ENCODE data around the gene C2orf80.
"Not testable (repeated sequence)": the region's sequence is repeated elsewhere in the genome, so short reads cannot be mapped to it uniquely, and the experiment has no call there.

C2orf80 gene

DNA sequence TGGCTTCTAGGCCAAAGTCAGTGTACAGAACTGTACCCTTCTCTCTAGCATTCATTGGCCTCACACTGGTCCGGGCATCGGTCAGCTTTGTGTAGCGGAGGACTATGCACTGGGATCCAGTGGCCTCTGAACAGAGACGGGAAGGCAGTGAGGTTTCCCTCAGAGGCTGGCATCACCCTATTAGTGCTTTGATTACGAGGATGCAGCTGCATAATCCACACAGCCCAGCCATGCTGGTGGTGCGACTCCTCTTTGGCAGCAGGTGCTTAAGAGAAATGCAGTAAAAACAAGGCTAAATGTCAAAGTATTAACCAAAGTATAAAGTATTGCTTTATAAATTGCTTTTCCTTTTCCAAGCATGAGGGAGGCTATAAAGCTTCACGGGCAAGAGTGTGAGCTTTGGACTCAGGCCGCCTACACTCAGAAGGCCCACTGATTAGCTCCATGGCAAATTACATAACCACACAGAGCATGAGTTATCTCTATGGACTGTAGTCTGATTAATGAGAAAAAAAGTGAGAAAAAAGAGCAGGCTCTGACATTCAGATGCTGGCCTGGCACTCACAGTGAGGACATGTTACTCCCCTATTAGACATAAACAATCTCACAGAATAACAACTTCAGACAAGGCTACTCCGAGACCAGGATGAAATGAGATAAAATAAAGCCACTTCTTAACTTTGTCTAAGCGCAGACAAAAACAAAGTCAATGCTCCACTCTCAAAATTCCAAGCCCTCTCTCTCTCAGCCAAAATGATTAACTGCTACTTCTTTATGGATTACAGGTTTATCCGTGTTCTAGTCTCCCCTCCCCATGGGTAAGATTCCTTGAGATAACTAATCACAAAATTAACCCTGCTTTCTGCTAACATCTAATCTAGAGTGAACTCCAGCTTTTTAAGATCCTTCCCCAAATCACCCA is 53.8 kb downstream of the C2orf80 start:
- no peak for DNase-seq (ENCODE audit: low read depth in 2 of 2)

- no peak for DNase-seq (ENCODE audit: low read depth in 2 of 2)
These were observed 54.8 kb downstream of the C2orf80 start for GRCh38 chr2:208134928-208135586.

GRCh38 chr2:208130712-208131110 is 59.1 kb downstream of the C2orf80 start:
- no peak for DNase-seq (ENCODE audit: low read depth in 2 of 2)

GRCh38 chr2:208129744-208130711 is 59.8 kb downstream of the C2orf80 start, which contains the start of gene CRYGC:
CRYGC (minus strand) TSS chr2:208129828; CDS start chr2:208129792, 36 bp downstream.
- DNase-seq (ENCODE audit: low read depth in 2 of 2) = no peak

- no peak for DNase-seq (ENCODE audit: low read depth in 2 of 2)
These were observed 61.7 kb downstream of the C2orf80 start for GRCh38 chr2:208128136-208128535.

DNA sequence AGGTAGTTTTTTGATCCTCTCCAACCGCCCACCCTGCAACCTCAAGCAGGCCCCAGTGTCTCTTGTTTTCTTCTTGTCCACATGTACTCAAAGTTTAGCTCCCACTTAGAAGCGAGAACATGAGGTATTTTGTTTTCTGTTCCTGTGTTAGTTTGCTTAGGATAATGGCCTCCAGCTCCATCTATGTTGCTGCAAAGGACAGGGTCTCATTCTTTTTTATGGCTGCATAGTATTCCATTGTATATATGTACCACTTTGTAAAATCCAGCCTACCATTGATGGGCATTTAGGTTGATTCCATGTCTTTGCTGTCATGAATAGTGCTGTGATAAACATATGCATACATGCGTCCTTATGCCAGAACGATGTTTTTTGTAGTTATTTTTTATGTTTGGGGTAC is 62.7 kb downstream of the C2orf80 start:
- DNase-seq (ENCODE audit: low read depth in 2 of 2) = no peak

- DNase-seq (ENCODE audit: low read depth in 2 of 2) = no peak
These were observed 64.6 kb downstream of the C2orf80 start for GRCh38 chr2:208125251-208125650.

DNA sequence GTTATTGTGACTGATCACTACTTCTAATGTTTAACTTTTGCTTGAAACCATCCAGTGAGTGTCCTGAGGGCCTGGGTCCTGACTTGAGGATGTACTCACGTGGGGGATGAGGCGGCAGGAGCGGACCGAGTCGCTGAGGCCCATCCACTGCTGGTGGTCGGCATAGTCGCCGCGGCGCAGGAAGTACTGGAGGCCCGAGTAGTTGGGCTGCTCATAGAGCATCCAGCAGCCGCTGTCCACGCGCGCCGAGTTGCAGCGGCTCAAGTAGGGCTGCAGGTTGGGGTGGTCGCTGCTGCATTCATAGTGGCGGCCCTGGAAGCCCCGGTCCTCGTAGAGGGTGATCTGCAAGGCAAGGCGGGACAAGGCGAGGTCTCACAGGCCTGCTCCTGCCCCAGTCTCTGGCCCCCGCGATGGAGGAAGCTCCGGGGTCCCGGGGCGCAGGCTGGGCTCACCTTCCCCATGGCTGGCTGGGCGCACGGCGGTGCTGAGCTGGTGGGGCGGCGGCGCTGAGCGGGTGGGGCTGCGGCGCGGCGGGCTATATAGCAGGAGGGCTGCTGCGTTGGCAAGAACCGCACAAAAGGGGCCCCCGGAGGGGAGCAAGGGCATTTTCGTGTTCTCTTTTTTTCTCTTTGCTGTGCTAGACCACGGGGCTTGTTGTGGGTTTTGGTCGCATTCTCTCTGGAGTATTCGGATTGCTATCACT is 65.7 kb downstream of the C2orf80 start, which contains the start of gene CRYGD:
Gene CRYGD, minus strand, starts transcription at position 512 of the 703 bp plus-strand sequence. Its CDS starts 51 bp downstream, at position 461.
- not testable (repeated sequence) for DNase-seq (ENCODE audit: low read depth in 2 of 2)

DNA sequence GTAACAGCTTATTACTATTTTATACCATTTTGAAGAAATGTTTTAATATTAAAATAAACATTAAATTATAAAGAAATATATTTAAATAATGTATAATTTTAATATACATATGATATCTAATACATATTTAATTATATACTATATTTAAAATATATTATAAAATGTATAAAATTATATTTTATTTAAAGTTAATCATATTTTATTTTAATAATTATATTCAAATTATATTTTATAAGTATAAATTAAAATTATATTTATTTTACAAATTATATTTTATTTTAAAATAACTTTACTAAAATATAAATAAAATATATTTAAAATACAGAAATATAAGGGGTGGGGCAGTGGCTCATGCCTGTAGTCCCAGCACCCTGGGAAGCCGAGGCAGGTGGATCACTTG is 67.6 kb downstream of the C2orf80 start:
- no peak for DNase-seq (ENCODE audit: low read depth in 2 of 2)

GRCh38 chr2:208118918-208119317 is 70.9 kb downstream of the C2orf80 start:
- no peak for DNase-seq (ENCODE audit: low read depth in 2 of 2)

- DNase-seq (ENCODE audit: low read depth in 2 of 2) = not testable (repeated sequence)
These were observed 72.4 kb downstream of the C2orf80 start for GRCh38 chr2:208117390-208117789.
